A204.1 (cell line): Measurements from ENCODE around the gene SNAP47.

Experiments
- FAIRE-seq: peaks from 2 replicates; lab custom pipeline; 2012; peaks lifted over from hg19 to GRCh38; lab: Jason Lieb, UNC

The SNAP47 gene

GRCh38 chr1:227749225-227749624 is 14.0 kb downstream of the SNAP47 start:
- no peak for FAIRE-seq

GRCh38 chr1:227749916-227750710 is 14.9 kb downstream of the SNAP47 start:
- FAIRE-seq, result no peak

- FAIRE-seq, result no peak
These were observed 18.9 kb downstream of the SNAP47 start for GRCh38 chr1:227753999-227754711.

- FAIRE-seq, result no peak
These were observed 19.7 kb downstream of the SNAP47 start for GRCh38 chr1:227754958-227755357.

- FAIRE-seq, result no peak
These were observed 21.1 kb downstream of the SNAP47 start for GRCh38 chr1:227756172-227756959.

- FAIRE-seq, result no peak
These were observed 22.5 kb downstream of the SNAP47 start for GRCh38 chr1:227757781-227758180.

- FAIRE-seq, result no peak
These were observed 23.1 kb downstream of the SNAP47 start for GRCh38 chr1:227758366-227758765.

- FAIRE-seq, result no peak
These were observed 24.4 kb downstream of the SNAP47 start for GRCh38 chr1:227759341-227760300.

- FAIRE-seq, result no peak
These were observed 25.1 kb downstream of the SNAP47 start for GRCh38 chr1:227760377-227760776.

- FAIRE-seq, result no peak
These were observed 26.5 kb downstream of the SNAP47 start for GRCh38 chr1:227761621-227762230.

GRCh38 chr1:227762231-227762911 is 27.1 kb downstream of the SNAP47 start:
- no peak for FAIRE-seq

GRCh38 chr1:227763246-227764018 is 28.2 kb downstream of the SNAP47 start:
- no peak for FAIRE-seq

GRCh38 chr1:227764019-227764391 is 28.8 kb downstream of the SNAP47 start:
- no peak for FAIRE-seq

GRCh38 chr1:227765261-227766014 is 30.2 kb downstream of the SNAP47 start:
- FAIRE-seq, result no peak

- FAIRE-seq, result no peak
These were observed 30.9 kb downstream of the SNAP47 start for GRCh38 chr1:227766015-227766634.

GRCh38 chr1:227766653-227767277 is 31.5 kb downstream of the SNAP47 start:
- FAIRE-seq, result no peak

- no peak for FAIRE-seq
These were observed 32.3 kb downstream of the SNAP47 start for GRCh38 chr1:227767401-227768124.

GRCh38 chr1:227768125-227768439 is 32.8 kb downstream of the SNAP47 start:
- FAIRE-seq, result no peak
